Neural cell (in vitro differentiated cells): Measurements from ENCODE around the gene PPP2R5D. TPM values are rescaled to one million over a fixed set of nuclear protein-coding genes. Genes with fewer than 3 reads are reported as not detected.

Experiments used
- H2AFZ ChIP-seq: fragments of 200-600, 300-800 bp; sonication (generic), shearing (Covaris generic); 2 replicates; pipeline ENCODE4 v1.6.0; 2014; ENCODE audit warnings: low read depth, mild to moderate bottlenecking, antibody characterized with exemption, low read length, moderate library complexity
- H3F3A ChIP-seq: fragments of 200-600 bp; shearing (Covaris generic); 2 replicates; pipeline ENCODE4 v1.6.1; 2016; ENCODE audit warnings: mild to moderate bottlenecking, moderate library complexity, mixed read lengths, antibody characterized with exemption, low read length; ENCODE audit not compliant: insufficient read depth, poor library complexity, severe bottlenecking
- H3K27ac ChIP-seq: fragments of 200-600, 300-800 bp; sonication (generic), shearing (Covaris generic); 2 replicates; pipeline ENCODE4 v1.5.1; 2014; ENCODE audit warnings: mild to moderate bottlenecking, low read length, moderate library complexity
- H3K27me3 ChIP-seq: fragments of 300-800, 200-600 bp; sonication (generic), shearing (Covaris generic); 2 replicates; pipeline ENCODE4 v1.6.0; 2014; ENCODE audit warnings: mild to moderate bottlenecking, low read depth, low read length, moderate library complexity; ENCODE audit not compliant: insufficient read depth
- H3K36me3 ChIP-seq: fragments of 300-800, 200-600 bp; sonication (generic), shearing (Covaris generic); 2 replicates; pipeline ENCODE4 v1.5.1; 2014; ENCODE audit warnings: mild to moderate bottlenecking, antibody characterized with exemption, low read length, moderate library complexity; ENCODE audit not compliant: insufficient read depth
- H3K4me2 ChIP-seq: fragments of 300-800, 200-600 bp; sonication (generic), shearing (Covaris generic); 2 replicates; pipeline ENCODE4 v1.6.0; 2014; ENCODE audit warnings: mild to moderate bottlenecking, low read length
- H3K4me3 ChIP-seq: fragments of 300-800, 200-600 bp; sonication (generic), shearing (Covaris generic); 2 replicates; pipeline ENCODE4 v1.5.1; 2014; ENCODE audit warnings: mild to moderate bottlenecking, low read length, moderate library complexity
- H3K79me2 ChIP-seq: fragments of 200-600 bp; shearing (Covaris generic); replicated peaks from 2 replicates; pipeline ENCODE4 v1.6.0; 2014; ENCODE audit warnings: mild to moderate bottlenecking, low read length, moderate library complexity; ENCODE audit not compliant: insufficient read depth
- H3K9ac ChIP-seq: fragments of 300-800, 200-600 bp; sonication (generic), shearing (Covaris generic); 2 replicates; pipeline ENCODE4 v1.6.1; 2016; ENCODE audit warnings: mild to moderate bottlenecking, low read length, mixed read lengths
- H3K9me2 ChIP-seq: fragments of 200-600 bp; shearing (Covaris generic); 2 replicates; pipeline ENCODE4 v1.6.1; 2016; ENCODE audit warnings: mild to moderate bottlenecking, low read length, mixed read lengths; ENCODE audit not compliant: insufficient read depth
- H3K9me3 ChIP-seq: fragments of 200-600, 300-800 bp; sonication (generic), shearing (Covaris generic); 2 replicates; pipeline ENCODE4 v1.6.1; 2016; ENCODE audit warnings: mild to moderate bottlenecking, mixed run types, low read length, moderate library complexity, mixed read lengths
- H4K20me1 ChIP-seq: fragments of 200-600 bp; shearing (Covaris generic); 2 replicates; pipeline ENCODE4 v1.6.1; 2016; ENCODE audit warnings: mild to moderate bottlenecking, mixed run types; ENCODE audit not compliant: insufficient read depth
- EP300 ChIP-seq: fragments of 450-650 bp; conservative IDR thresholded peaks from 2 replicates; pipeline ENCODE4 v1.6.1; 2014; ENCODE audit warnings: antibody characterized with exemption, mild to moderate bottlenecking, moderate library complexity; ENCODE audit not compliant: poor library complexity, severe bottlenecking
- EZH2 ChIP-seq: fragments of 200-600, 300-800 bp; shearing (Covaris generic), sonication (generic); IDR thresholded peaks from 2 replicates; pipeline ENCODE4 v1.6.1; 2014; ENCODE audit warnings: antibody characterized with exemption, low read length, borderline replicate concordance, mild to moderate bottlenecking; ENCODE audit not compliant: insufficient read depth, poor library complexity, severe bottlenecking
- MXI1 ChIP-seq: fragments of 450-650 bp; conservative IDR thresholded peaks from 2 replicates; pipeline ENCODE4 v1.6.1; 2014; ENCODE audit warnings: antibody characterized with exemption, mild to moderate bottlenecking; ENCODE audit not compliant: poor library complexity, severe bottlenecking
- POLR2AphosphoS5 ChIP-seq: IDR thresholded peaks from 2 replicates; pipeline ENCODE4 v1.6.1; 2012
- RAD21 ChIP-seq: fragments of 450-650 bp; conservative IDR thresholded peaks from 2 replicates; pipeline ENCODE4 v1.6.1; 2014; ENCODE audit warnings: antibody characterized with exemption, mild to moderate bottlenecking, moderate library complexity
- SMC3 ChIP-seq: fragments of 450-650 bp; conservative IDR thresholded peaks from 2 replicates; pipeline ENCODE4 v1.6.1; 2014; ENCODE audit warnings: antibody characterized with exemption, mild to moderate bottlenecking, moderate library complexity; ENCODE audit not compliant: poor library complexity
- TAF1 ChIP-seq: IDR thresholded peaks from 2 replicates; pipeline ENCODE4 v1.6.1; 2012; ENCODE audit warnings: low read depth
- polyA plus RNA-seq: library from polyadenylated mRNA; depleted of rRNA; stranded (reverse); fragments of >200 nt; gene quantifications from 2 replicates; pipeline ENCODE4 v1.2.3, GENCODE V29; 2014
- TF ChIP-seq, protein P1 (sequence below): IDR thresholded peaks from 2 replicates; pipeline ENCODE4 v1.6.1; 2012; ENCODE audit warnings: borderline replicate concordance

PPP2R5D gene
- polyA plus RNA-seq, 1 donor from 2014 or later: 41.1 TPM

- Histone ChIP-seq H3K4me2 (no peak overlapping the region), H3K36me3 (no peaks in the 10 kb centered on the region), H3K27me3 (no peaks in the 10 kb centered on the region), H3K79me2 (no peaks in the 10 kb centered on the region), H3K4me3 (no peak overlapping the region), H3K9me3 (no peaks in the 10 kb centered on the region), H2AFZ (no peak overlapping the region), H4K20me1 (no peaks in the 10 kb centered on the region), H3K9ac (no peak overlapping the region), H3K9me2 (no peaks in the 10 kb centered on the region), H3K27ac (no peak overlapping the region), H3F3A (no peaks in the 10 kb centered on the region)
- TF ChIP-seq MXI1: no peak
- no peak for TF ChIP-seq RAD21
- TF ChIP-seq, protein P1, sequence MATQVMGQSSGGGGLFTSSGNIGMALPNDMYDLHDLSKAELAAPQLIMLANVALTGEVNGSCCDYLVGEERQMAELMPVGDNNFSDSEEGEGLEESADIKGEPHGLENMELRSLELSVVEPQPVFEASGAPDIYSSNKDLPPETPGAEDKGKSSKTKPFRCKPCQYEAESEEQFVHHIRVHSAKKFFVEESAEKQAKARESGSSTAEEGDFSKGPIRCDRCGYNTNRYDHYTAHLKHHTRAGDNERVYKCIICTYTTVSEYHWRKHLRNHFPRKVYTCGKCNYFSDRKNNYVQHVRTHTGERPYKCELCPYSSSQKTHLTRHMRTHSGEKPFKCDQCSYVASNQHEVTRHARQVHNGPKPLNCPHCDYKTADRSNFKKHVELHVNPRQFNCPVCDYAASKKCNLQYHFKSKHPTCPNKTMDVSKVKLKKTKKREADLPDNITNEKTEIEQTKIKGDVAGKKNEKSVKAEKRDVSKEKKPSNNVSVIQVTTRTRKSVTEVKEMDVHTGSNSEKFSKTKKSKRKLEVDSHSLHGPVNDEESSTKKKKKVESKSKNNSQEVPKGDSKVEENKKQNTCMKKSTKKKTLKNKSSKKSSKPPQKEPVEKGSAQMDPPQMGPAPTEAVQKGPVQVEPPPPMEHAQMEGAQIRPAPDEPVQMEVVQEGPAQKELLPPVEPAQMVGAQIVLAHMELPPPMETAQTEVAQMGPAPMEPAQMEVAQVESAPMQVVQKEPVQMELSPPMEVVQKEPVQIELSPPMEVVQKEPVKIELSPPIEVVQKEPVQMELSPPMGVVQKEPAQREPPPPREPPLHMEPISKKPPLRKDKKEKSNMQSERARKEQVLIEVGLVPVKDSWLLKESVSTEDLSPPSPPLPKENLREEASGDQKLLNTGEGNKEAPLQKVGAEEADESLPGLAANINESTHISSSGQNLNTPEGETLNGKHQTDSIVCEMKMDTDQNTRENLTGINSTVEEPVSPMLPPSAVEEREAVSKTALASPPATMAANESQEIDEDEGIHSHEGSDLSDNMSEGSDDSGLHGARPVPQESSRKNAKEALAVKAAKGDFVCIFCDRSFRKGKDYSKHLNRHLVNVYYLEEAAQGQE: no peak
- TF ChIP-seq EZH2: no peak
Observed at GRCh38 chr6:42968783-42969182, 15.6 kb upstream of the PPP2R5D start.

- Histone ChIP-seq H3K9ac (no peak overlapping the region), H3K36me3 (no peaks in the 10 kb centered on the region), H4K20me1 (no peaks in the 10 kb centered on the region), H3K79me2 (no peaks in the 10 kb centered on the region), H2AFZ (no peak overlapping the region), H3K4me2 (no peak overlapping the region), H3K9me3 (no peaks in the 10 kb centered on the region), H3K4me3 (no peak overlapping the region), H3K27me3 (no peaks in the 10 kb centered on the region), H3K27ac (no peak overlapping the region), H3F3A (no peaks in the 10 kb centered on the region), H3K9me2 (no peaks in the 10 kb centered on the region)
- no peak for TF ChIP-seq EZH2
- no peak for TF ChIP-seq EP300
- TF ChIP-seq, protein P1: no peak
- TF ChIP-seq TAF1: no peak
Observed at GRCh38 chr6:42969431-42969830, 14.9 kb upstream of the PPP2R5D start.

- Histone ChIP-seq H3K36me3 (no peaks in the 10 kb centered on the region), H4K20me1 (no peaks in the 10 kb centered on the region), H3K4me2 (no peak overlapping the region), H3K9me2 (no peaks in the 10 kb centered on the region), H3K79me2 (no peaks in the 10 kb centered on the region), H3K27ac (no peak overlapping the region), H2AFZ (no peak overlapping the region), H3K27me3 (no peaks in the 10 kb centered on the region), H3K4me3 (no peak overlapping the region), H3K9me3 (no peaks in the 10 kb centered on the region), H3K9ac (no peak overlapping the region), H3F3A (no peaks in the 10 kb centered on the region)
- TF ChIP-seq TAF1 (no peak), RAD21 (no peak), EP300 (no peak), POLR2AphosphoS5 (no peak), SMC3 (no peak)
Observed at GRCh38 chr6:42969934-42970333, 14.4 kb upstream of the PPP2R5D start.
